ENCODE data around the gene BPI. TPM values are rescaled to one million over a fixed set of nuclear protein-coding genes. Genes with fewer than 3 reads are reported as not detected.

Gene BPI
- total RNA-seq, 1 experiment from 2014 or later = not detected

GRCh38 chr20:38262931-38263330 lies 41.0 kb upstream of the BPI start:
- no peak for TF ChIP-seq CTCF (IDR thresholded peaks at IDR 0.05; ENCODE audit: insufficient read depth in 1 of 2, low read depth in 1 of 2, low read length in 1 of 2, severe bottlenecking in 1 of 2, unreplicated experiment in 1 of 2)
- H3K4me1 ChIP-seq = peaks cover 8% of the 10 kb centered on the region
- H3K36me3 ChIP-seq (ENCODE audit: control insufficient read depth, insufficient read depth, low read length) = no peaks in the 10 kb centered on the region
- H3K27me3 Mint-ChIP-seq (ENCODE audit: insufficient read depth, unreplicated experiment) = peaks cover 10% of the 10 kb centered on the region
- ChIA-PET POLR2A (no interaction called here), CTCF (interaction anchor here (2.4 kb wide), 1 partner anchor 9 kb away, joined by 6 read pairs; no protein-coding TSS in a partner anchor)
- H3K36me3 Mint-ChIP-seq (ENCODE audit: insufficient read depth, unreplicated experiment) = no peaks in the 10 kb centered on the region
- intact Hi-C loops (cut with micrococcal nuclease; ENCODE audit: unreplicated experiment) = no loop called here
- H3K4me3 ChIP-seq (ENCODE audit: low read depth, low read length) = no peak overlapping the region
- DNase-seq = no peak
- no TSS peak for BruUV-seq (replicated peaks)
- H3K4me3 Mint-ChIP-seq (ENCODE audit: unreplicated experiment) = no peak overlapping the region
- peaks cover 1% of the 10 kb centered on the region; the same call in 1 of the 2 replicates for H3K27me3 ChIP-seq (replicated peaks; ENCODE audit: control insufficient read depth, insufficient read depth, low read length)
- H3K4me1 Mint-ChIP-seq (ENCODE audit: low read depth, unreplicated experiment) = peaks cover 7% of the 10 kb centered on the region
- no peaks in the 10 kb centered on the region for H3K9me3 Mint-ChIP-seq (ENCODE audit: unreplicated experiment)
- H3K9me3 ChIP-seq = no peaks in the 10 kb centered on the region
- H3K27ac Mint-ChIP-seq (ENCODE audit: unreplicated experiment) = no peak overlapping the region

GRCh38 chr20:38266426-38266825 lies 37.5 kb upstream of the BPI start:
- TF ChIP-seq CTCF (IDR thresholded peaks at IDR 0.05; ENCODE audit: insufficient read depth in 1 of 2, low read depth in 1 of 2, low read length in 1 of 2, severe bottlenecking in 1 of 2, unreplicated experiment in 1 of 2) = no peak
- H3K4me1 ChIP-seq = no peaks in the 10 kb centered on the region
- no peak overlapping the region for H3K4me3 ChIP-seq (ENCODE audit: low read depth, low read length)
- POLR2A ChIA-PET = no interaction called here
- Mint-ChIP-seq H3K27ac (ENCODE audit: unreplicated experiment) (no peak overlapping the region), H3K36me3 (ENCODE audit: insufficient read depth, unreplicated experiment) (no peaks in the 10 kb centered on the region), H3K4me3 (ENCODE audit: unreplicated experiment) (no peak overlapping the region), H3K4me1 (ENCODE audit: low read depth, unreplicated experiment) (no peaks in the 10 kb centered on the region), H3K27me3 (ENCODE audit: insufficient read depth, unreplicated experiment) (peaks cover 14% of the 10 kb centered on the region), H3K9me3 (ENCODE audit: unreplicated experiment) (no peaks in the 10 kb centered on the region)
- BruUV-seq (replicated peaks) = no TSS peak
- H3K9me3 ChIP-seq = peaks cover 5% of the 10 kb centered on the region; the same call in 1 of the 2 replicates
- no peaks in the 10 kb centered on the region for H3K36me3 ChIP-seq (ENCODE audit: control insufficient read depth, insufficient read depth, low read length)
- intact Hi-C loops (cut with micrococcal nuclease; ENCODE audit: unreplicated experiment) = no loop called here
- CTCF ChIA-PET = no interaction called here
- 0 out of 2 replicates have a peak, but pooled peaks cover 1% of the 10 kb centered on the region for H3K27me3 ChIP-seq (replicated peaks; ENCODE audit: control insufficient read depth, insufficient read depth, low read length)
- no peak for DNase-seq

GRCh38 chr20:38267296-38267695 lies 36.7 kb upstream of the BPI start:
- Histone ChIP-seq H3K4me1 (no peaks in the 10 kb centered on the region), H3K36me3 (ENCODE audit: control insufficient read depth, insufficient read depth, low read length) (no peaks in the 10 kb centered on the region), H3K9me3 (peaks cover 5% of the 10 kb centered on the region; the same call in 1 of the 2 replicates), H3K27me3 (replicated peaks; ENCODE audit: control insufficient read depth, insufficient read depth, low read length) (no peaks in the 10 kb centered on the region), H3K4me3 (ENCODE audit: low read depth, low read length) (no peak overlapping the region)
- no peak for DNase-seq
- H3K4me1 Mint-ChIP-seq (ENCODE audit: low read depth, unreplicated experiment) = no peaks in the 10 kb centered on the region
- H3K27me3 Mint-ChIP-seq (ENCODE audit: insufficient read depth, unreplicated experiment) = peaks cover 14% of the 10 kb centered on the region
- BruUV-seq (replicated peaks) = no TSS peak
- H3K27ac Mint-ChIP-seq (ENCODE audit: unreplicated experiment) = no peak overlapping the region
- intact Hi-C loops (cut with micrococcal nuclease; ENCODE audit: unreplicated experiment) = no loop called here
- no peak overlapping the region for H3K4me3 Mint-ChIP-seq (ENCODE audit: unreplicated experiment)
- POLR2A ChIA-PET = no interaction called here
- H3K9me3 Mint-ChIP-seq (ENCODE audit: unreplicated experiment) = no peaks in the 10 kb centered on the region
- CTCF ChIA-PET = no interaction called here
- no peak for TF ChIP-seq CTCF (IDR thresholded peaks at IDR 0.05; ENCODE audit: insufficient read depth in 1 of 2, low read depth in 1 of 2, low read length in 1 of 2, severe bottlenecking in 1 of 2, unreplicated experiment in 1 of 2)
- no peaks in the 10 kb centered on the region for H3K36me3 Mint-ChIP-seq (ENCODE audit: insufficient read depth, unreplicated experiment)
